Mesendoderm (in vitro differentiated cells): ENCODE data around the gene FAM117A.
"Not testable (repeated sequence)": the region's sequence is repeated elsewhere in the genome, so short reads cannot be mapped to it uniquely, and the experiment has no call there.

Source experiments
- DNase-seq: peaks from one replicate; pipeline ENCODE4 v3.0.0; 2013
- H2AK5ac ChIP-seq: 2 replicates; pipeline ENCODE4 v1.6.1; 2013; ENCODE audit warnings: low read length, inconsistent platforms
- H2BK120ac ChIP-seq: 2 replicates; pipeline ENCODE4 v1.6.1; 2013; ENCODE audit warnings: low read depth, mild to moderate bottlenecking, low read length, moderate library complexity, mixed read lengths
- H2BK15ac ChIP-seq: replicated peaks from 2 replicates; pipeline ENCODE4 v1.6.1; 2013; ENCODE audit warnings: low read depth, mild to moderate bottlenecking, moderate library complexity
- H2BK5ac ChIP-seq: 2 replicates; pipeline ENCODE4 v1.6.1; 2013; ENCODE audit warnings: low read length, inconsistent platforms
- H3K18ac ChIP-seq: 2 replicates; pipeline ENCODE4 v1.6.1; 2013; ENCODE audit warnings: mild to moderate bottlenecking, low read length, mixed read lengths
- H3K23ac ChIP-seq: one replicate; pipeline ENCODE4 v1.6.1; 2013; ENCODE audit warnings: low read length
- H3K27ac ChIP-seq: 2 replicates; pipeline ENCODE4 v1.5.1; 2013; ENCODE audit warnings: low read depth, mild to moderate bottlenecking, inconsistent platforms, low read length, moderate library complexity
- H3K27me3 ChIP-seq: 2 replicates; pipeline ENCODE4 v1.6.1; 2013; ENCODE audit warnings: low read length, control low read depth, mild to moderate bottlenecking, inconsistent platforms; ENCODE audit not compliant: insufficient read depth, poor library complexity
- H3K36me3 ChIP-seq: 2 replicates; pipeline ENCODE4 v1.6.1; 2013; ENCODE audit warnings: low read length, inconsistent platforms; ENCODE audit not compliant: control insufficient read depth, insufficient read depth
- H3K4ac ChIP-seq: one replicate; pipeline ENCODE4 v1.6.1; 2013; ENCODE audit warnings: low read depth, mild to moderate bottlenecking, low read length, moderate library complexity
- H3K4me1 ChIP-seq: 2 replicates; pipeline ENCODE4 v1.6.1; 2013; ENCODE audit warnings: low read depth, low read length, inconsistent platforms; ENCODE audit not compliant: control insufficient read depth
- H3K4me2 ChIP-seq: 2 replicates; pipeline ENCODE4 v1.6.1; 2013; ENCODE audit warnings: low read length
- H3K4me3 ChIP-seq: 2 replicates; pipeline ENCODE4 v1.5.1; 2013; ENCODE audit warnings: mild to moderate bottlenecking, low read length
- H3K56ac ChIP-seq: one replicate; pipeline ENCODE4 v1.6.1; 2013; ENCODE audit warnings: low read length
- H3K79me1 ChIP-seq: 2 replicates; pipeline ENCODE4 v1.6.1; 2013; ENCODE audit warnings: low read length, inconsistent platforms
- H3K79me2 ChIP-seq: 2 replicates; pipeline ENCODE4 v1.6.1; 2013; ENCODE audit warnings: mild to moderate bottlenecking, low read length; ENCODE audit not compliant: control insufficient read depth, insufficient read depth
- H3K9ac ChIP-seq: 2 replicates; pipeline ENCODE4 v1.6.1; 2013; ENCODE audit warnings: low read length, inconsistent platforms
- H4K5ac ChIP-seq: one replicate; pipeline ENCODE4 v1.6.1; 2013; ENCODE audit warnings: low read length
- H4K8ac ChIP-seq: one replicate; pipeline ENCODE4 v1.6.1; 2013; ENCODE audit warnings: low read depth, mild to moderate bottlenecking, control low read depth, low read length, moderate library complexity
- WGBS: extraction: QIAGEN DNeasy Blood & Tissue Kit; methylation state at CpG from one replicate; pipeline ENCODE4 v1.1.7; 2013; ENCODE audit warnings: low lambda C conversion rate, missing lambda C conversion rate; ENCODE audit not compliant: insufficient coverage; ENCODE audit errors: extremely low coverage; 5-methylcytosine and 5-hydroxymethylcytosine counted together

Gene FAM117A

GRCh38 chr17:49760932-49761558 is 2.9 kb downstream of the FAM117A start:
- no peak overlapping the region for H2AK5ac ChIP-seq
- no peak overlapping the region for H3K56ac ChIP-seq
- no peak overlapping the region for H2BK5ac ChIP-seq
- H3K4ac ChIP-seq: no peak overlapping the region
- H3K4me1 ChIP-seq: peaks cover 2% of the 10 kb centered on the region
- peaks cover 6% of the 10 kb centered on the region for H3K79me2 ChIP-seq
- no peak overlapping the region for H3K23ac ChIP-seq
- H3K27ac ChIP-seq: no peak overlapping the region
- no CpG with 5 or more reads among the region's 6 CpGs for WGBS
- H3K9ac ChIP-seq: no peak overlapping the region
- no peak for DNase-seq
- H2BK120ac ChIP-seq: no peak overlapping the region
- H3K4me2 ChIP-seq: no peak overlapping the region
- H3K79me1 ChIP-seq: peaks cover 11% of the 10 kb centered on the region
- H2BK15ac ChIP-seq: no peak overlapping the region
- no peak overlapping the region for H4K8ac ChIP-seq
- no peak overlapping the region for H3K4me3 ChIP-seq
- no peaks in the 10 kb centered on the region for H3K27me3 ChIP-seq
- H4K5ac ChIP-seq: no peak overlapping the region
- H3K18ac ChIP-seq: no peak overlapping the region
- H3K36me3 ChIP-seq: no peaks in the 10 kb centered on the region

DNA sequence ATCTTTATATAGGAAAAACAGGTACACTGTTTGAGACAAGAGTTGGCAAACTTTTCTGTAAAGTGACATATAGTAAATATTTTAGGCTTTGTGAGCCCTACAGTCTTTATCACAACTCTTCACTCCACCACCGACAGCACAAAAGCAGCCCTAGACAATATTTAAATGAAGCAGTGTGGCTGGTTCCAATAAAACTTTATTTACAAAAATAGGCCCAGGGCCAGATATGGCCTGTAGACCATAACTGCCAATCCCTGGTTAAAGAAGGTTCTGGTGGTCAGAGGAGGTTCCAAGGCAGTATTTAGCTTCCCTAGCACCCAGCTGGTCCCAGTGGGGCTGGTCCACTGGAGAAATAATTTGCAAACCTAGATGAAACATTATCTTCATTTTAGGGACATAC is 3.6 kb downstream of the FAM117A start:
- H4K8ac ChIP-seq: no peak overlapping the region
- H3K4me2 ChIP-seq: no peak overlapping the region
- H3K27me3 ChIP-seq: no peaks in the 10 kb centered on the region
- H2BK120ac ChIP-seq: no peak overlapping the region
- no peak overlapping the region for H2BK5ac ChIP-seq
- H3K4ac ChIP-seq: no peak overlapping the region
- no peak overlapping the region for H3K27ac ChIP-seq
- DNase-seq: no peak
- no peak overlapping the region for H3K9ac ChIP-seq
- peaks cover 2% of the 10 kb centered on the region for H3K4me1 ChIP-seq
- no peak overlapping the region for H4K5ac ChIP-seq
- WGBS: no CpG with 5 or more reads among the region's 1 CpG
- no peak overlapping the region for H2BK15ac ChIP-seq
- no peak overlapping the region for H3K23ac ChIP-seq
- H3K79me2 ChIP-seq: peaks cover 6% of the 10 kb centered on the region
- H3K4me3 ChIP-seq: no peak overlapping the region
- H3K18ac ChIP-seq: no peak overlapping the region
- no peaks in the 10 kb centered on the region for H3K36me3 ChIP-seq
- peaks cover 14% of the 10 kb centered on the region for H3K79me1 ChIP-seq
- no peak overlapping the region for H3K56ac ChIP-seq
- H2AK5ac ChIP-seq: no peak overlapping the region

DNA sequence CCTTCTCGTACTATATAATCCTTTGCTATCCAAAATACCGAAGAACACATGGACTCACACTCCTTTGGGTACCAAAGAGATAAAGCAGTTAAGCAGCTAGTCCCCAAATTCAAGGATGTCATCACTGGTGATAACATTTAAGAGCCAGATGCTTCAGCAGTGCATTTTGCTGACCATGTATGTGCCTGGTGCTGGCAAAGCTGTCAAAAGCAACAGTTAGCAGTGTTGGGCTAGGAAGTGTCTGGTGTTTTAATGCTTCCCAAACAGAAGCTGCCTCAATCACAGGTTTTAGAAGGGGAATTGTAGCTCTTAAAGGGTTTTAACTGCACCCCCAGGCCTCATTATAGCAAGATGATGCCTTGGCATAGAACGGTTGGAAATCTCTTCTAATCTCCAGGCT is 4.7 kb downstream of the FAM117A start:
- Histone ChIP-seq H3K27me3 (no peaks in the 10 kb centered on the region), H3K79me2 (peaks cover 6% of the 10 kb centered on the region), H2BK15ac (no peak overlapping the region), H3K56ac (no peak overlapping the region), H3K36me3 (no peaks in the 10 kb centered on the region), H3K27ac (no peak overlapping the region), H3K23ac (no peak overlapping the region), H2AK5ac (no peak overlapping the region), H2BK120ac (no peak overlapping the region), H3K4me2 (no peak overlapping the region), H2BK5ac (no peak overlapping the region), H4K8ac (no peak overlapping the region), H3K4me3 (no peak overlapping the region), H4K5ac (no peak overlapping the region), H3K9ac (no peak overlapping the region), H3K4me1 (peaks cover 2% of the 10 kb centered on the region), H3K4ac (no peak overlapping the region), H3K79me1 (peaks cover 15% of the 10 kb centered on the region), H3K18ac (no peak overlapping the region)
- WGBS: no CpG with 5 or more reads among the region's 3 CpGs
- no peak for DNase-seq

DNA sequence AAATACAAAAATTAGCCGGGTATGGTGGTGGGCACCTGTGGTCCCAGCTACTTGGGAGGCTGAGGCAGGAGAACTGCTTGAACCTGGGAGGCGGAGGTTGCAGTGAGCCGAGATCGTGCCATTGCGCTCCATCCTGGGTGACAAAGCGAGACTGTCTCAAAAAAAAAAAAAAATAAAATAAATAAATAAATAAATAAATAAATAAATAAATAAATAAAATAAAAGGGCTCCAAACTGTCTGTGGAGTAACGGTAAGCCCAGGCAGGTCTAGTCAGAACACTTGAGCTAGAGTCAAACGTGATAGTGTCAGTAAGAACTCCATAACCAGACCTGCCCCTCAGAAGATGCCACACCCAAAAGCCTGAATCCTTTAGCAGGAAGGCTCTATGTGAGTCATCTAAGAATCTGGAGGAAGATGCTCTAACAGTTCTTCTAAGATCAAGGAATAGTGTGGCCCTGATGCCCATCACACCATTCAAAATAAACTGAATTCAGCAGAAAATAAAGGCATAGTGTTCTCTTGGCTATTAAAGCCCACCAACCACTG is 5.4 kb downstream of the FAM117A start:
- not testable (repeated sequence) for H2BK120ac ChIP-seq, H3K23ac ChIP-seq, H3K27ac ChIP-seq, H3K56ac ChIP-seq, H2BK15ac ChIP-seq, DNase-seq, H4K8ac ChIP-seq, H3K4ac ChIP-seq, H3K18ac ChIP-seq, H3K79me2 ChIP-seq, H2AK5ac ChIP-seq, H2BK5ac ChIP-seq, H3K9ac ChIP-seq, H3K4me1 ChIP-seq, H3K4me2 ChIP-seq, H3K4me3 ChIP-seq, H3K27me3 ChIP-seq, H4K5ac ChIP-seq, H3K36me3 ChIP-seq
- peaks cover 15% of the 10 kb centered on the region for H3K79me1 ChIP-seq
- WGBS: no CpG with 5 or more reads among the region's 8 CpGs

DNA sequence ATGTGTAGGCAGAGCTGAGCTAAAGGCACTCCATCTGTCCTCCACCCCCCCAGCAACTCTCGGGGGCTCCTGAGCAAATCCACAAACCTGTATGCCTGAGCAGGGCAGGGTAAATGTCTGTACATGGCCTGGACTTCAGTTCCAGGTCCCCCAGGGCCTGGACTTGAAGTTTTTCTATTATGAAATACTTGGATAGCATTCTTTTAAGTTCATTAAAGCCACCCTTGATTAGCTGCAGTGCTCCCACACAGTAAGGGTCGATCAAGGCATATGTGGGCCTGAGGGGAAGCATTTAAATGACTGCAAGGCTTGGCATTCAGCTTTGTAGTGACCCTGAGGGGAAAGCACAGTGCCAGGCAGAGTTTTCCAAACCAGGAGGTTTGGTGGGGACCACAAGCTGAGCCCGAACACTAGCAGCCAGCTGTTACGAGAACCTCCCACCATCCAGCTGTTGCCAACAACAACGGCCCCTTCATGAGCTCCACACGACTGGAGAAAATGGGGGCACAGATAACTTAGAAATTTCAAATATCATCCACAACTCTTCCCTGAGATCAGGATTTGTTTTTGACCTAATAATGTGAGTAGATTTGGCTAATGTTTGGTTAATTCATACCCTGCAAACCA is 6.7 kb downstream of the FAM117A start:
- H3K23ac ChIP-seq: no peak overlapping the region
- H3K27me3 ChIP-seq: no peaks in the 10 kb centered on the region
- no peak overlapping the region for H3K9ac ChIP-seq
- no peak overlapping the region for H2AK5ac ChIP-seq
- H2BK15ac ChIP-seq: no peak overlapping the region
- H3K79me1 ChIP-seq: peaks cover 13% of the 10 kb centered on the region
- H3K4me1 ChIP-seq: no peaks in the 10 kb centered on the region
- H3K56ac ChIP-seq: no peak overlapping the region
- no peak overlapping the region for H3K27ac ChIP-seq
- no peak overlapping the region for H4K5ac ChIP-seq
- no peaks in the 10 kb centered on the region for H3K36me3 ChIP-seq
- no peak overlapping the region for H2BK120ac ChIP-seq
- no peak for DNase-seq
- H3K4ac ChIP-seq: no peak overlapping the region
- H2BK5ac ChIP-seq: no peak overlapping the region
- H3K18ac ChIP-seq: no peak overlapping the region
- no peak overlapping the region for H4K8ac ChIP-seq
- H3K79me2 ChIP-seq: no peaks in the 10 kb centered on the region
- no peak overlapping the region for H3K4me2 ChIP-seq
- no CpG with 5 or more reads among the region's 6 CpGs for WGBS
- H3K4me3 ChIP-seq: no peak overlapping the region
